Breast epithelium (tissue), 4 donors: ENCODE data around the gene DNAJC16. TPM values are rescaled to one million over a fixed set of nuclear protein-coding genes. Genes with fewer than 3 reads are reported as not detected.
A peak's percentile ranks its signal among the peaks of the same experiment; 100 is the strongest.

ENCODE experiments used
- DNase-seq, 2 donors: peaks; one replicate each; pipeline ENCODE4 v3.0.0-alpha.2; 2019; ENCODE audit warnings: low spot score in 2 of 2
- H3K27ac ChIP-seq, 2 donors: fragments of 200-600 bp; sonication (generic) in 1 of 2; one replicate each; pipeline ENCODE4 v1.5.1; 2016 to 2019; ENCODE audit warnings: mild to moderate bottlenecking in 1 of 2
- H3K27me3 ChIP-seq, 2 donors: fragments of 200-600 bp; sonication (generic) in 1 of 2; one replicate each; pipeline versions ENCODE4 v1.5.1 to v1.6.0; 2017 to 2019; ENCODE audit warnings: control low read depth in 1 of 2, mild to moderate bottlenecking in 1 of 2
- H3K36me3 ChIP-seq: fragments of 200-600 bp; one replicate; pipeline ENCODE4 v1.5.1; 2019
- H3K4me1 ChIP-seq, 2 donors: fragments of 200-600 bp; sonication (generic); one replicate each; pipeline ENCODE4 v1.5.1; 2016 to 2019; ENCODE audit warnings: control low read depth in 1 of 2
- H3K4me3 ChIP-seq, 3 donors: fragments of 200-600 bp; sonication (generic); 1 replicate in 2 of 3; 2 replicates in 1 of 3; pipeline ENCODE4 v1.5.1; 2016 to 2019; ENCODE audit warnings: mild to moderate bottlenecking in 3 of 3, moderate library complexity in 2 of 3
- H3K9me3 ChIP-seq, 2 donors: fragments of 200-600 bp; sonication (generic) in 1 of 2; one replicate each; pipeline ENCODE4 v1.5.1; 2016 to 2019; ENCODE audit warnings: control low read depth in 1 of 2
- POLR2A ChIP-seq: fragments of 450-650 bp; IDR thresholded peaks from one replicate; pipeline ENCODE4 v1.6.1; 2016; ENCODE audit warnings: antibody characterized with exemption, mild to moderate bottlenecking, moderate library complexity
- POLR2AphosphoS5 ChIP-seq, 3 donors: sonication (generic); formaldehyde crosslinking; IDR thresholded peaks; one replicate each; pipeline ENCODE4 v1.6.1; 2017; ENCODE audit warnings: antibody characterized with exemption in 3 of 3
- intact Hi-C: fragments of 100-400 bp; cut with DNase I; formaldehyde crosslinking; loops from one replicate; pipeline ENCODE4 v1.15.1; 2023; ENCODE audit warnings: low total_unique reads
- total RNA-seq, 3 donors: library from RNA; depleted of rRNA; stranded (reverse); fragments of >200 nt; gene quantifications; one replicate each; pipeline ENCODE4 v1.1.0, GENCODE V29; 2016
- TF ChIP-seq, protein P1 (sequence below), 3 donors: fragments of 450-650 bp; IDR thresholded peaks; one replicate each; pipeline ENCODE4 v1.5.1; 2016 to 2017; ENCODE audit warnings: antibody characterized with exemption in 3 of 3, mild to moderate bottlenecking in 3 of 3, moderate library complexity in 3 of 3

DNAJC16 gene
- total RNA-seq, 3 donors from 2014 or later: 14.1 to 30.4 (median 21.0) TPM

DNA sequence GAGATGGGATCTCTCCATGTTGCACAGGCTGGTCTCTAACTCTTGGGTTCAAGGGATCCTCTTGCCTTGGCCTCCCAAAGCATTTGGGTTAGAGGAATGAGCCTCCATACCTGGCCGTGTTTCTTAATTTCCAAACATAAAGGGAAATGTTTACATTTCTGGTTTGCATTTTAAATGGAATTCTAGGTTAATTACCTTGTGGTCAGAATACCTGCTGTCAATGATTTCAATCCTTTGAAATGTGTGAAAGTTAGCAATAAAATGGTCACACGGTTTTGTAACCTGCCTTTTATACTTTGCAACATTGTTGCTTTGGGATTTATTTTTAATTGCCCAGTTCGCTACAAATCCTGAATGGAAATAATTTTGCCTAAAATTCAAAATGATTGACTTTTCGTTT lies 31.9 kb downstream of the DNAJC16 start:
- Histone ChIP-seq H3K27ac (no peak overlapping the region), H3K4me1 (no peaks in the 10 kb centered on the region), H3K36me3 (no peaks in the 10 kb centered on the region), H3K4me3 (no peak overlapping the region), H3K27me3 (no peaks in the 10 kb centered on the region), H3K9me3 (no peaks in the 10 kb centered on the region)
- intact Hi-C loops: no loop called here
- TF ChIP-seq, protein P1, sequence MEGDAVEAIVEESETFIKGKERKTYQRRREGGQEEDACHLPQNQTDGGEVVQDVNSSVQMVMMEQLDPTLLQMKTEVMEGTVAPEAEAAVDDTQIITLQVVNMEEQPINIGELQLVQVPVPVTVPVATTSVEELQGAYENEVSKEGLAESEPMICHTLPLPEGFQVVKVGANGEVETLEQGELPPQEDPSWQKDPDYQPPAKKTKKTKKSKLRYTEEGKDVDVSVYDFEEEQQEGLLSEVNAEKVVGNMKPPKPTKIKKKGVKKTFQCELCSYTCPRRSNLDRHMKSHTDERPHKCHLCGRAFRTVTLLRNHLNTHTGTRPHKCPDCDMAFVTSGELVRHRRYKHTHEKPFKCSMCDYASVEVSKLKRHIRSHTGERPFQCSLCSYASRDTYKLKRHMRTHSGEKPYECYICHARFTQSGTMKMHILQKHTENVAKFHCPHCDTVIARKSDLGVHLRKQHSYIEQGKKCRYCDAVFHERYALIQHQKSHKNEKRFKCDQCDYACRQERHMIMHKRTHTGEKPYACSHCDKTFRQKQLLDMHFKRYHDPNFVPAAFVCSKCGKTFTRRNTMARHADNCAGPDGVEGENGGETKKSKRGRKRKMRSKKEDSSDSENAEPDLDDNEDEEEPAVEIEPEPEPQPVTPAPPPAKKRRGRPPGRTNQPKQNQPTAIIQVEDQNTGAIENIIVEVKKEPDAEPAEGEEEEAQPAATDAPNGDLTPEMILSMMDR (IDR thresholded peaks at IDR 0.05): no peak
- TF ChIP-seq POLR2A: no peak
- TF ChIP-seq POLR2AphosphoS5 (IDR thresholded peaks at IDR 0.05): no peak
- DNase-seq: no peak

DNA sequence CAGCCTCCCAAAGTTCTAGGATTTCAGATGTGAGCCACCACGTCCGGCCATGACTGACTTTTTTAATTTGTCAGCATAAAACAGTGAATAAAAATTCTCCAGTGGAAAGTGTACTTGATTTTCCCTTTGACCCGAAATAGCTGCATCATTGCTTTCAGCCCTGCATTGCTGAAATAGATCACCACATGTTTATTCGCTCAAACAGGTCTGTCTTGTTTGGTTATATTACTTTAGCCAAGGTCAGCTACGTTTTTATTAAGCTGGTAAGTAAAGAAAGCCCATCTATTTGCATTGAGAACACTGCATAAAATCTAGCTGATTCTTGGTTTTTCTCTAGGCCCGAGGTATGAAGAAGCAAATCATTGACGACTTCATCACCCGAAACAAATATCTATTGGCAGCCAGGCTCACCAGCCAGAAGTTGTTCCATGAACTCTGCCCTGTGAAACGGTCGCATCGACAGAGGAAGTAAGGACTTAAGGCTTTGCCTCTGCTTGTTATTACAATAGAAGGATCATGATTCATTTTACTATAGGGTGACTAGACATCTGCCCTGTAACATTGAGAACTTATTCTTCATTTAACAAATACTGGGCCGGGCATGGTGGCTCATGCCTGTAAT lies 32.7 kb downstream of the DNAJC16 start:
- H3K27ac ChIP-seq: peak overlapping the region; percentile 19 to 62
- no peaks in the 10 kb centered on the region for H3K36me3 ChIP-seq
- intact Hi-C loops: no loop called here

DNA sequence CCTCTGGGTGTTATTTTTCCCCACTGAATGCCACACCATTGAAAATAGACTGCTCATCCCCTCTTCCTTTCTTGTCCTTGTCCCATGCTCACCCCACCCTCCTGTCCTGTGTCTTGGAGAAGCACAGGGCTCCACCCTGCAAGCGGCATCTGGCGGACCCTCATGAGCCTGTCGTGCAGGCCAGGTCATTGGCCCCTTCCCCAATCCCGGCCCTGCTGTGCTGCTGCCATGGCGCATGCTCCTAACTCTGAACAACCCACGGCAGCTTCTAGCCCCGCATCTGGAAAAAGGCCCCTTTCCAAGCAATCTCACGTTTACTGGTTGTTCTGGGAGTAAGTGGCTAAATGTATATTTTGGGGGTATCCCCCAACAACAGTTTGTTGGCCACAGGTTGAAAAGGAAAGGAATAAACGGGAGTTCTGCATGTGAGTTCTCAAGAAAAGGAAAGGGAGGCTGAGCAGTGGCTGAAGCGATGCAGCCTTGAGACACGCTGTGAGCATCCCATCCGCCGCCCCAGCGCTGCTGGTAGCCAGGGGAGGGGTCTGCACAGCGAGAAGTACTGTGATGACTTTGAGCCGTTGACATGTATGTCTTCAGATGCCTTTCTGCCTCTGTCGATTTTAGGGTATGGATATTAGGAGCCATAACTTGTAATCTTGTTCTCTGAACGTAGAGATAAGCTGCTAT lies 41.9 kb downstream of the DNAJC16 start:
- DNase-seq: no peak
- Histone ChIP-seq H3K27me3 (no peaks in the 10 kb centered on the region), H3K4me3 (no peak overlapping the region), H3K36me3 (no peaks in the 10 kb centered on the region), H3K9me3 (no peaks in the 10 kb centered on the region), H3K4me1 (no peaks in the 10 kb centered on the region), H3K27ac (no peak overlapping the region)
- intact Hi-C loops: no loop called here
- TF ChIP-seq POLR2AphosphoS5 (IDR thresholded peaks at IDR 0.05) (no peak), POLR2A (no peak)
- TF ChIP-seq, protein P1 (IDR thresholded peaks at IDR 0.05): no peak

More for the DNA sequence above, 32.7 kb downstream of the DNAJC16 start:
- Histone ChIP-seq H3K4me3 (no peak overlapping the region), H3K9me3 (no peaks in the 10 kb centered on the region), H3K4me1 (no peaks in the 10 kb centered on the region), H3K27me3 (no peaks in the 10 kb centered on the region)
- no peak for DNase-seq
- TF ChIP-seq, protein P1 (IDR thresholded peaks at IDR 0.05): no peak
- peak in 1 of 3 donors; percentile 25 for TF ChIP-seq POLR2AphosphoS5 (IDR thresholded peaks at IDR 0.05)

GRCh38 chr1:15570861-15571260 lies 44.2 kb downstream of the DNAJC16 start:
- no peaks in the 10 kb centered on the region for H3K27me3 ChIP-seq
- no peaks in the 10 kb centered on the region for H3K4me1 ChIP-seq
- H3K9me3 ChIP-seq: no peaks in the 10 kb centered on the region
- no peak overlapping the region for H3K4me3 ChIP-seq
- DNase-seq: no peak
- TF ChIP-seq POLR2AphosphoS5 (IDR thresholded peaks at IDR 0.05) (no peak), POLR2A (no peak)
- TF ChIP-seq, protein P1 (IDR thresholded peaks at IDR 0.05): no peak
- intact Hi-C loops: no loop called here
- H3K36me3 ChIP-seq: no peaks in the 10 kb centered on the region
- H3K27ac ChIP-seq: no peak overlapping the region

DNA sequence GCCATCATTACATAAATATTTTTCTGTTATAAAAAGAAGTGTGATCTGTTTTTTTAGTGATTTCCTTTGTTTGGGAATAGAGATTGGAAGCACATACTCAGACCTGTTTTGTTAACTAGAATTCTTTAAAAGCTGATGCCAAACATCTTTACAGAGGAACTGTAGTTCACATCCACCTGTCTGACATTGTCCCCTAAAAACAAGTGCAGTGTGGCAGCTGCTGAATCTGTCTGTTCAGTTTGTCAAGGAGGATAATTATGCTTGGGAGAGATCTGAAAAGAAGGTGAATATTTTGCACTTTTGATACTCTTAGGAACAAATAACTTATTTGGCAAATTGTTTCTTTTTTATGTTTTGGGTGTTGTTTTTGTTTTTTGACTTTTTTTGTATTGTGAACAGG lies 44.6 kb downstream of the DNAJC16 start:
- Histone ChIP-seq H3K27me3 (no peaks in the 10 kb centered on the region), H3K9me3 (no peaks in the 10 kb centered on the region), H3K36me3 (no peaks in the 10 kb centered on the region), H3K4me3 (no peak overlapping the region), H3K27ac (no peak overlapping the region), H3K4me1 (no peaks in the 10 kb centered on the region)
- DNase-seq: no peak
- TF ChIP-seq POLR2A: no peak
- TF ChIP-seq, protein P1 (IDR thresholded peaks at IDR 0.05): no peak
- TF ChIP-seq POLR2AphosphoS5 (IDR thresholded peaks at IDR 0.05): no peak
- intact Hi-C loops: no loop called here
